AG04450 (cell line): ENCODE results near the gene SH3RF3. TPM values are rescaled to one million over a fixed set of nuclear protein-coding genes. Genes with fewer than 3 reads are reported as not detected.

Experiments
- CTCF ChIA-PET: fragments of 300-600, 350-600 bp; formaldehyde crosslinking; extraction: SDS; loops from one replicate; lab custom pipeline; 2022; ENCODE audit warnings: antibody characterized with exemption, inconsistent platforms; lab: Charles Lee
- POLR2A ChIA-PET: fragments of 350-600 bp; formaldehyde crosslinking; extraction: SDS; loops from one replicate; lab custom pipeline; 2021; ENCODE audit warnings: antibody characterized with exemption, inconsistent platforms; lab: Yijun Ruan, JAX
- DNase-seq: peaks from one replicate; pipeline ENCODE4 v3.0.0-alpha.2; 2011; ENCODE audit warnings: low read depth, low spot score
- H3K27ac ChIP-seq: one replicate; pipeline ENCODE4 v1.5.1; 2012; ENCODE audit warnings: low read depth, low read length, control low read depth
- H3K27me3 ChIP-seq: one replicate; pipeline ENCODE4 v1.6.0; 2012; ENCODE audit warnings: low read length; ENCODE audit not compliant: control insufficient read depth, insufficient read depth
- H3K4me3 ChIP-seq: 2 replicates; pipeline ENCODE4 v1.5.1; 2011; ENCODE audit warnings: mild to moderate bottlenecking, low read depth, low read length, control low read depth
- H3K9me3 ChIP-seq: 2 replicates; pipeline ENCODE4 v1.5.1; 2012; ENCODE audit warnings: low read length; ENCODE audit not compliant: control insufficient read depth, insufficient read depth
- CTCF ChIP-seq: IDR thresholded peaks from 2 replicates; pipeline ENCODE4 v1.5.1; 2011; ENCODE audit warnings: low read depth, low read length, control low read depth, inconsistent platforms
- polyA plus RNA-seq: library from polyadenylated mRNA; depleted of rRNA; stranded (reverse); fragments of >200 nt; gene quantifications from 2 replicates; pipeline ENCODE4 v1.2.3, GENCODE V29; 2011

The SH3RF3 gene
- polyA plus RNA-seq, 1 experiment: 5.7 TPM

GRCh38 chr2:109398366-109399015 is 269.5 kb downstream of the SH3RF3 start:
- H3K4me3 ChIP-seq: no peak overlapping the region
- ChIA-PET CTCF (no interaction called here), POLR2A (interaction anchor here (0.7 kb wide), 1 partner anchor 270 kb away, joined by 3 read pairs; the partner anchor contains the start of gene SH3RF3)
- H3K9me3 ChIP-seq: no peaks in the 10 kb centered on the region; the same call in 1 of the 2 replicates
- H3K27ac ChIP-seq: no peak overlapping the region
- DNase-seq: no peak
- no peaks in the 10 kb centered on the region for H3K27me3 ChIP-seq
- no peak for TF ChIP-seq CTCF

GRCh38 chr2:109399066-109399465 is 270.1 kb downstream of the SH3RF3 start:
- no peak for TF ChIP-seq CTCF
- no peak for DNase-seq
- Histone ChIP-seq H3K9me3 (no peaks in the 10 kb centered on the region; the same call in 1 of the 2 replicates), H3K27ac (no peak overlapping the region), H3K4me3 (no peak overlapping the region), H3K27me3 (no peaks in the 10 kb centered on the region)
- POLR2A ChIA-PET: interaction anchor here (0.7 kb wide), 1 partner anchor 270 kb away, joined by 3 read pairs; the partner anchor contains the start of gene SH3RF3
- CTCF ChIA-PET: interaction anchor here (0.7 kb wide), 1 partner anchor 59 kb away, joined by 3 read pairs; no protein-coding TSS in a partner anchor

- POLR2A ChIA-PET: no interaction called here
- Histone ChIP-seq H3K27ac (no peak overlapping the region), H3K9me3 (no peaks in the 10 kb centered on the region; the same call in 1 of the 2 replicates), H3K27me3 (no peaks in the 10 kb centered on the region), H3K4me3 (no peak overlapping the region)
- CTCF ChIA-PET: no interaction called here
- DNase-seq: no peak
- no peak for TF ChIP-seq CTCF
Measured at GRCh38 chr2:109400102-109400501, 271.1 kb downstream of the SH3RF3 start.

GRCh38 chr2:109401370-109401769 is 272.4 kb downstream of the SH3RF3 start:
- TF ChIP-seq CTCF: no peak
- Histone ChIP-seq H3K4me3 (no peak overlapping the region), H3K27me3 (no peaks in the 10 kb centered on the region), H3K27ac (peak overlapping the region; percentile 21), H3K9me3 (no peaks in the 10 kb centered on the region; the same call in 1 of the 2 replicates)
- CTCF ChIA-PET: no interaction called here
- no peak for DNase-seq
- POLR2A ChIA-PET: no interaction called here

GRCh38 chr2:109402180-109402579 is 273.2 kb downstream of the SH3RF3 start:
- Histone ChIP-seq H3K27ac (no peak overlapping the region), H3K4me3 (no peak overlapping the region), H3K9me3 (no peaks in the 10 kb centered on the region; the same call in 1 of the 2 replicates), H3K27me3 (no peaks in the 10 kb centered on the region)
- CTCF ChIA-PET: no interaction called here
- DNase-seq: no peak
- TF ChIP-seq CTCF: no peak
- POLR2A ChIA-PET: no interaction called here
